Activated naive CD4-positive, alpha-beta T cell treated with Interleukin-2 at 50 U/mL for 16 hours (primary cell): ENCODE results near the gene TMEM266.

Experiments used
- DNase-seq: peaks from one replicate; pipeline ENCODE4 v3.0.0-alpha.2; 2020

The TMEM266 gene

DNA sequence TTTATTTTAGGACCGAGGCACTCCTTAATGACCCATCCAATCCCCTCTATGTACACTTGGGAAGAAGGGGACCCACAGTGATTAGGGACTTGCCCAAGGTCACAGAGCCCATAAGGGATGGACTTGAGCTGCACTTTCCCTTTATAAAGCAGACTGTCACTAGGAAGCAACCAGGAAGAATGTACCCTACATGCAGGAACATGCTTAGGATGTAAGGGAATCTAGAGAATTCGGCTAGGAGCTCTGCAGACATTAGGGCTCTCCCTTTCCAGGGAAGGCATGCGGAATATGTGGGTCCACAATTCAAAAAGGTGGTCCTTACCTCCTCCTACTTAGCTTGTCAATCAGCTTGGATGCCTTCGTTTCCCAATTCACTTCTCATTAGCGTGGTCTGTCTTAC lies 78.7 kb downstream of the TMEM266 start:
- no peak for DNase-seq

DNA sequence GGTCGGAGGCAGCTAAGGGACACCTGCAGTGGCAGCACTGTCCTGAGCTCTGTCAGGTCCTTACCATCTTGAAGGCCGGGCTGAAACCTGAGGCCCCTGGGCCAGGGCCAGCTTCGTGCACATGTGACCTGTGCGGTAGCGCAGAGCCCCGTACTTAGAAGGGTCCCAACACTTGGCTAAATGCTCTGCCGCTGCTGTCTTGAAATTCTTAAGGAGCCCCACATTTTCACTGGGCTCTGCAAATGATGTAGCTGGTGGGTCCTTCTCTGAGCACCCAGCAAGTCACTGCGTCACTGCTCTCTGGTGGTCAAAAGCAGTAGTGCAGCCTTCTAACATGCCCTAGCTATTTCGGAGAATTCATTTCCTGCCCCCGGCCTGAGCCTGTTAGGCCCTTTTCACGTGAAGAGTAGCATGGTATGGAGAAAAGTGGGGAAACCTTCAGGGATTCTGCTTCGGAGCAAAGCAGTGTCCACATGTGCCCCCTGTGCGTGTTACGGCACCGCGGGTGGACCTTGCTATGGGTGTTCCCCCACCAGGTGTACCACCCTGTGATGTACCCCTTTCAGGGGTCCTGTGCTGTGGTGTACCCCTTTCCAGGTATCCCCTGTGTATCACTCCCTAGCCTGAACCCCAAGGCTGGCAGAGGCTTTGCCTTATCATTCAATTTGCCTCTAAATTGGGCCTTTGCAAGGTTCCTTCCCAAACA lies 79.7 kb downstream of the TMEM266 start:
- peak; percentile 72 for DNase-seq

DNA sequence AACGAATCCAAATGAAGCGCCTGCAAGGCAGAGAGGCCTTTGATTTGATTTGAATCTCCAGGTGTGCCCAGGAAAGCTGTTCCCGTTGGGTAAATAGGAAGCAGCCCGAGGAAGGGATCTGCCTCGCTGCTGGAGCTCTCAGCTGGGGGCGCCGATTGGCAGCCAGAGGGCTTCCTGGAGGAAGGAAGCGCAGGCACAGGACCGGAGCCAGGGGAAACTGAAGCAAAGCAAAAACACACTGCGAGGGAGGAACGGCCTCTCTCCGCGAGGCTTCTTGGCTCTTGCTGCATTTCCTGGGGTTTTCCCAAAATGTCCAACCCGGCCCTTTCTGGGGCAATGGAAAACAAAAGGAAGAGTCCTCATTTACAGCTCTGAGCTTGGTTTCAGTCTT lies 80.3 kb downstream of the TMEM266 start:
- DNase-seq, result no peak

DNA sequence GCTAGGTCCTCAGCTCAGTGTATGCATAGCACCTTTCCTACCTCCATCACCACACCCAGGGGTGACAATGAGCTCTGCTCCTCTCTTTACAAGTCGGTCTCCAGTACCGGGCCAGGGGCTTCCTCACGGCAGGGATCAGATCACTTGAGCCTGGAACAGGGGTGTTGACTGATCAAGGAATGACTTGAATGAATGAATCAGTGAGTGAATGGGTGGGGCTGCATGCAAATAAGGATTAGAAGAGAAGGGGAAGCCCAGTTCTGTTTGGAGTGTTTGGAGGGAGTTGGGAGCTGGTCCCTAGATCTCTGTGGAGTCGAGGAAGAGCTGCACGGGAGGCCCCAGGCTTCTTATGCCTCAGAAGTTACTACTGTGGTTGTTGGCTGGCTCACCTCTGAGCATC lies 87.0 kb downstream of the TMEM266 start:
- no peak for DNase-seq

DNA sequence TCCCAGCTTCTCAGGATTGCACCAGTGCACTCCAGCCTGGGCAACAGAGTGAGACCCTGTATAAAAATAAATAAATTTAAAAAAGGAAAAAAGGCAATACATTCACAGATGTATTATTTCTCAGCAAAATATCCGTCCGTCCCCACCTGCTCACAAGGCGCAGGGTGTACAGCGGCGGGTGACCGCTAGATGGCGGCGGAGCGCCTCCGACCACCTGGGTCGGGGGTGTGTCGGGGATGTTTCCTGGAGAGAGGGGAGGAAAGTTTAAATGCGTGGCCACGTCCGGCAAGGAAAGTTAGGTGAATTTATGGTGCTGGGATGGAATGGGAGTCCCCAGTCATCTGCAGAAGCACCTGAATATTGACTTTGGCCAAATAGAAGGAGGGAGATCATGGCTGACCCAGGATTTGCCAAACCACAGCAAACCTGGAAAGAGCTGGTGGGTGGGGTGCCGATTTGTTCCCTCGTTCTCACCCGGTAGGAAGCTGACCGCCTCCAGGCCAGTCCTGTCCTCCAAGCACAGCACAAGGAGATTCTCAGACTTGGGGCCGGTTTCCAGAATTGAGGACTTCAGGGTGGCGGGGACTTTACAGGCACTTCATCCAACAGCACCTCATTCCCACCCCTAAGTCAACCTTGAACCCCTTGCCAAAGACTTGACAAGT lies 88.3 kb downstream of the TMEM266 start:
- peak; percentile 72 for DNase-seq

DNA sequence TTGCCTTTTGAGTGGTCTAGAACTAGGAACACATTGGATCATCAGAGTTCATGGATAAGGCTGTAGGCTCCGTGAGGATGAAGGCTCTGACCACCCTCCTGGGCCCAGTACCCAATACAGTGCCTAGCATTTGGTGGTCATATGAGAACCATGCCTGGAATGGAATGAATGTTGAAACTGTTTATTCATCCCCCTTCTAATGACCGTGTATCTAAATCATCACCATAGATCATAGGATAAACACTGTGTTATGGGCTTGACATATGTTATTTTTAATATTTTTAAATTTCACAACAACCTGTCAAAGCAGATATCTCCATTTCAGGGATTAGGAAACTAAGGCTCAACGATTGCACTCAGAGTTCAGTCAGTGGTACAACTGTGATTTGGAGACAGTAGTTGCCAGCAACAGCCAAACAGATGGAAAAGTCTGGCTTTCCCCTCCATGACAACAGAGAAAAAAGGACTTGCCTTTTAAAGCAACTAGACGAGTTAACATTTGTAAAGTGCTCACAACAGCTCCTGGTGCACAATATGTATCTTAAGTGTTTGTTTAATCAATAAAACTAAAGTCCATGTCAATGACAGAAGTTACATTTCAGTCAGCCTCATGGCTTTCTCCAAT lies 89.6 kb downstream of the TMEM266 start:
- DNase-seq, result no peak

DNA sequence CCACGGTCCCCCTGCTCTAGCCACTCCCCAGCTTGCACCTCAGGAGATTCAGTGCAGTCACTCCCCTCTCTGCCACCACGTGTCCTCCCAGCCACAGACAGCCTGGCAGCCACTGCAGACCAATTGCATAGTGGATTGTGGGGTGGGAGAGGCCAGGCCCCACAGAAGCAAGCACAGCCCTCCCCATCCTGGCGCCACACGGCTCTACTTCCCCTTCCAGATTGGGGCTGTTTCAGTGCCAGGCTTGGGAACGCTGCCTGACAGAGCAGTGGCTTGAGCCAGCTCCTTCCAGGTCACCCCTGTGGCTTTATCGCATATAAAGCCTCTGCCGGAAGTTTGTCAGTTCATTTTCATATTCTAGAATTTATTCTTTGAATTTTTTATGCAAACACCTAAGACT lies 90.7 kb downstream of the TMEM266 start:
- DNase-seq, result no peak

DNA sequence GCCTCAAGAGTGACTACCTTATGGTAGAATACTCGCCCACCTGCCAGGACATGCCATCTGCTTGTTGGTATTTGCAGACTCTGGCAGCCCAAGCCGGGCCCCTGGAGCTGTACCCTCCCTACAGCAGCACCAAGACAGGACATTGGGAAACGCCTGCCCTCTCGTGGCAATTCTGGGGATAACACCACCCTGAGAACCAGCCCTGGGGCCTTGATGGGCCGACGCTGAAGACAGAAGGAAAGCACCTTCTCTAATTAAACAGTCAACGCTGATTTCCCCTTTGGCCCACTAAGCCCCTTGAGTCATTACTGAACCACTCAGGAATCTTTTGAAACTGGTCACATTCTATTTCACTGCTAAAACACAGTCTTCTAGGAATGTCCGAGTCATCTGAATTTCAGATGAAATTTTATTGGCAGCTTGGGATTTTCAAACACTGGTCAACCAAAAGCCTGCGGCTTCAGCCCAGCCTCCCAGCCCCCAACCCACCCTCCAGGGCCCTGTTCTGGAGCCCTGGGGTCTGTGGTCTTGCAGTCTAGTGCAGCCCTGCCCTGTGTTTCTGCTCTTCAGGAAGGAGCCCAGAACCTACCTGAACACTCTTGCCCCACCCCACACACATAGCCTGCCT lies 91.3 kb downstream of the TMEM266 start:
- DNase-seq, result peak; percentile 83

DNA sequence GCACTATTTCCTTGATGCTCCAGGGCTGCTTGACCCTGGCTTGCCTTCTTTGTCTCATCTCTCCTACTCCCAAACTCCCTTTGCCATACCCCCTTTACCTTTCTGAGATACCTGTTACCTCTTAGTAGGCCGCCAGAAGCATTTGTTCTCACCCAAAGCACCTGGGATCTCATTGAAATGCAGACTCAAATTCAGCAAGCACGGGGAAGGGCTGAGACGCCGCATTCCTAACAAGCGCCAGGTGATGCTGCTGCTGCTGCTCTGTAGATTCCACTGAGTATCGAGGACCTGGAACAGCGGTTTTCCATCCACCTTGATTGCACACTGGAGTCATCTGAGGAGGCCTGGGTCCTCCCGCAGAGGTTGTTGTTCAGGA lies 91.8 kb downstream of the TMEM266 start:
- DNase-seq, result no peak

DNA sequence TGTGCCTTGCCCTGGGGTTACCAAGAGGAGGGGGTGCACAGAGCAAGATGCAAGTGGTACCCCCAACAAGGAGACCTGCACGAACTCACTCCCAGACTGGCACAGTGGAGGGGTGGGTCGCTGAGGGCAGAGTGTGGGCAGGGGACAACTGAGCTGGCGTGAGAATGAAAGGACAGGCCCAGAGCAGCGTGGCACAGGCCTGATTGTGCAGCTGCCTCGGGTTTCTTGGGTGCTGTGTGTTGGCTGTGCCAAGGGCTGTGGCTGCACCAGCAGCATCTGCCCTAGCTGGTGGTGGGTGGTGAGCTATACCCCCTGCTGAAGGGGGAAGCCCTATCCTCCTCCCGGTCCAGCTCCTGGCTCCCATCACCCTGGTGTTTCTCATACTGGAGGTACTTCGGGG lies 92.4 kb downstream of the TMEM266 start:
- DNase-seq, result no peak

DNA sequence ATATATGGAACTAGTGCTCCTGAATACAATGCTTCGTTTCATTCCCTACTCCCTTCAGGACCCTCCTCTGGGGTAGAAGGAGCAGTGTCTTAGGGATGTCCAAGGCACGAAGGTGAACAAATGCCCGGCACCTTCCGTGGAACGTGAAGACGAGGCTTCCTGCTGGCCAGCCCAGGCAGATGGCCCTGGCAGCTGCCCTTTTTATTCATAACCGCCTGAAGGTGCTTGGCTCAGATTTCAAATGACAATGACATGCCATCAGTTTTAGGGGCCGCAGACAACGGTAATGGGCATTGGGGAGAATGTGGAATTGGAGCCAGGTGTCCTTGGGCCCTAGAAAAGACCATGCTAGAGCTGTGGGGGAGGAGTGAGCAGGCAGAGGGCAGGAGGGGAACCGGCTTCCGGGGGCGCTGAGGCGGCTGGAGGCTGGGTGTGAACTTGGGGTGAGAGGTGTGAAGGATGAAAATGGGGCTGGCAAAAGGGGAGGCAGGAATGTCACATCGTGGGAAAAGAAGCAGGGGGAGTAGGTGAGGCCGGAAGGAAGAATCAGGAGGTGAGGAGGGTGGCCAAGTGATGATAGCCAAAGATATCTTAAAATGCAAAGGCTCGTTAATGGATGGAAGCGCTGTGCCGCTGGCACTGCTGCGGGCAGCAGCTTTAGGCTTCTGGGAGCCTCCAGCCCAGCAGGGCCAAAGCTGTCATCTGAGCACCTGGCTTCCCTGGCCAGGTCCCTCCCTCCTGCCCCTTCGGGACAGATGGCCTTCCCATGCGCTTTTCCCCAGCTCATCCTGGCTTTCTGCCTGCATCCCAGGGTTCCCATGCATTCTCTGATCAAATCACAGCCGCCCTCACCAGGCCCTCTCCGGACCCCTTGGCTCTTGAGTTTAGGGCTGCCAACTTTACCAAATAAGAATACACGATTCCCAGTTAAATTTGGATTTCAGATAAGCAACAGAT lies 93.7 kb downstream of the TMEM266 start:
- no peak for DNase-seq

DNA sequence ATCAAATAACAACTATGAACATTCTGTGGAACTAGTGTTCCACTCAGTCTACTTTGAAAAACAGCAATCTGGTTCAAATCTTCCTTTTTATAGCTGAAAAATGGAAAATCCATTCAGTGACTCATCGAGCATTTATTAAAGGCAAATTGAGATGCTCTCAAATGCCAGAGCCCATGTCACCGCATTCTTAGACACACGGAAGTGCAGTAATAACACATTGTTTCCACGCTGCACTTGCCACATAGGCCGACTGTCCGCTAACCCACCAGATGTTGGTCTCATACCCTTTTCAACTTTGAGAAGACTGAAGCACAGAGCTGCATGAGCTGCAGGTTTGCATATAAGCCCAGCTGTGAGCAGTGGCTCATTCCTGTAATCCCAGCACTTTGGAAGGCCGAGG lies 95.9 kb downstream of the TMEM266 start:
- DNase-seq, result no peak

DNA sequence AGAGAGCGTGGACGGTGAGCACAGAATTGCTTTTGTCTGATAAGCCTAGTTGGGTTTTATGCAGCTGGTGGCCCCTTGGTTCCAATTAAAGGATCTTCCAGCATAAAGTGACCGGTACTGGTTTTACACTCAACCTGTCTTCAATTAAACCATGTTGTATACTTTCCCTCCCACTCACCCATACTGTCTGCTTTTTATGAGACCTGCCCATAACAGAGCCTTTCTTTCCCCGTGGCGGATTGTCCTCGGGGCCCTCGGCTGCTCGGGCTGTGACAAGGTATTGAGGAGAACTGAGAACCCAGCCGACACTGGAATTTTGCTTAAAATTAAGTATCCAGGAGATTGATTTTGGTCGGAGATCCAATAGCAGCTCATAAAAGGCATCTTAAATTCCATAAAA lies 98.4 kb downstream of the TMEM266 start:
- DNase-seq, result no peak

DNA sequence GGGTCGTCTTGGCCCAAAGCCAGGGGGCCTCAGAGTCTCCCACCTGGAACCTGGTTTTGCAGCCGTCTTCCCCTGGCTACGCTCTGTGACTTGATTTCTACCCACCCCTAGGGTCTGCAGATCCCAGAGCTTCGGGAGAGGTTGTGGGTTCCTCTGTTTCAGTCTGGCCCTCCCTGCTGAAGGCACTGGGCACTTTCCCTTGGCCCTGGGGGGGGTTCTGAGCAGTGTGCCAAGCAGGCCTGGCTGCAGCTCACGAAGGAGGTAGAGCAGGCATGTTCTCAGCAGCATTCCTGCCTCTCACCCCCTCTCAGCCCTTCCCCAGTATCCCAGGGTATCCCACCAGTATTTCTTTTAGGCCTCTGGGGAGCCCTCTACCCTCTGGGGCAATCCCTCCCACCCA lies 99.0 kb downstream of the TMEM266 start:
- no peak for DNase-seq

DNA sequence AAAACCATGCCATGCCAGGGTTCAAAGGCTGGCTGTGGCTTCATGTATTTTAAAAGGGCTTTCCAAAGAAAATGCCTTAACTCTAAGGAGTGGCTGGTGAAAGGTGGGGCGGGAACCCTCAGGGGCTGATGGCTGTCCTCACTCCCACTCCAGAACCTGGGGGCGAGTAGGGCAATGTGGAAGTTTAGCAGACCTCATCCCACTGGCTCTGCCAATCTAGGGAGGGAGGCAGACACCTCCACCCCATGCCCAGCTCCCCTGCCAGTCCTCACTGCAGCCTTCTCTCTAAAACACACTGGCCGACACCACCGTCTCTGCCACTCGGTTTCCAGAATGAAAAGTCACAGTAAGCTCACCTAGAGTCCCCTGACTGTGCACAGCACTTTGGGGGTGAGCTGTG lies 99.5 kb downstream of the TMEM266 start:
- DNase-seq, result no peak

DNA sequence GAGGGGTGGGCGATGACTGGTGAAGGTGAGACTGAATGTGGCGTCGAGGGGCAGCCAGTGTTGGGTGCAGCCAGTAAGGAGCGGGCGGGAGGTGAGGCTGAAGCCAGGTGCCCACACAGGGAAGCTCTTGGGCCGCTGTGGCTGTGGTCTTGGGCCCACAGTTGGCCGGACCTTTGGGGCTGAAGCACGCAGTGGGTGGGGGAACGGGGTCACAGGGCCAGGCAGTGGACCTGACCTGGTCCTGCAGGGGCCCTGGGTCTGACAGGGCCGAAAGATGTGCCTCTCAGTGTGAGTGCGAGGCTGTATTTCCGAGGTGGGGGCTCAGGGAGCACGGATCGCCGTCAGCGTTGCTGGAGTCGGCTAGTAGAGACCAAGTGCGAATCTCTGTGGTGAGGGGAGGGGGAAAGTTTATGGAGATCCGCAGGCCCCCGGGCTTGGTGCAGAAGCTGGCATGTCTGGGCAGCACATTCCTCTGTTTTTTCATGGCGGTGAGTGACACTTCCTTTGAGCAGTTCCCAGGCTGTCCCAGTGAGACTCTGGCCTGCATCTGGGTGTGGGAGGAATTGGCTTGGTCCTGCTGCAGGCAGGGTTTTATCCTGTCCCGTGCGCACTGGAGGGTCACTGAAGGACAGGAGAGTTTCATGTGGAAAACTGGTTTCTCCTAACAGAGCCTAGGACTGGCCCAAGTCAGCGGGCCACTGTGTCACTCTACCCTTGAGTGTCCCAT lies 100.8 kb downstream of the TMEM266 start:
- DNase-seq, result no peak

DNA sequence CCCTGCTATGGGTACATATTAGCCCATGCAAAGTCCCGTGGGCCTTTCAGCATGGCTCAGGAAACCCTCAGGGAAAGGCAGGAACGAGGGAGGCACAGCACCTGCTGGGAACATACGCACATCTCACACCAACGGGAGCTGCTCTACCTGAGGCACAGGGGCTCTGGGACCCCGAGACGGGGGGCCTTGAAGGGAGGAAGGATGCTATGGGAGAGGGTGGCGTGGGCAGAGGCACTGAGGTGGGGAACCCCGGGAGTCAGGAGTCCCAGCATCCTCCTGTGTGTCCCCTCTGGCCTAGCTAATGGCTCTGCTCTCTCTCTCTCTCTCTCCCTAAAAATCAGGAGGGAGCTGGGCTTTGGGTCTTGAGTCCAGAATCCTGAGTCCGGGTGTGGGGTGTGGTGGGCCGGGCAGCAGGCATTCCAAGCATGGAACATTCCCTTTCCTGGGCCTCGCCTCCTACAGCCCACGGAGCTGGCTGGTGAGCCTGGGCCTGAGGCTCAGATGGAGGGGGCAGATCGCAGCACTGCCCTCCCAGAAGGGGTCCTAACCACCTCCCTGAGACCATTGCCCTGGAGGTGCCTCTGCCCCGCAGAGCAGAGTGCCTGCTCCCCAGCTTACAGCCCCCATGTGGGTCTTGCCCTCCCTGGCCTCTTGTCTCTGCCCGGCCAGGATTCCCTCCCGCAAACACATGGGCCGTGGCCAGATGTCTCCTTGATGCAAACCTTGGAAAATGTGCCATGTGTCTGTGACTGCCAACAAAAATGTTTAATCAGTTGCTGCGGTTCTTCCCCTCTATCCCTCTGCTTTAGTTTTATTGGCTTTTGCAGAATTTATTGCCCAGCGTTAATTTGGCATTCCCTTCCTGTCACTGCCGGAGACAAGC lies 101.6 kb downstream of the TMEM266 start:
- no peak for DNase-seq

DNA sequence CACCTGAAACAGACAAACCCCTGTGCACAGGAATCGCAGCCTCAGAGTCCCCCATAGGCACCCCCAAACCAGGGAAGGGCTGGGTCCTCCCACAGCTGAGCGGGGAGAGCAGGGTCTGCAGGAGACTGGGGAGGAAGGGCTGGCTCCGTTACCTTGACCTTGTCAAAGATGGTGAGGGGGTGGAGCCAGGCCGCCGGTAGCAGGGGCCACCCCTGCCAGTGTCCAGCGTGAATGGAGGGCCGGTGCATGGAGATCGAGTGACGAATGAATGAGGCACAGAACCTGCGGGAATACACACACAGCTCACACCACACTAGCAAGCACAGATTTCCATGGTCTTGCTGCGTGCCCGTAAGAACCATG lies 102.2 kb downstream of the TMEM266 start:
- no peak for DNase-seq

DNA sequence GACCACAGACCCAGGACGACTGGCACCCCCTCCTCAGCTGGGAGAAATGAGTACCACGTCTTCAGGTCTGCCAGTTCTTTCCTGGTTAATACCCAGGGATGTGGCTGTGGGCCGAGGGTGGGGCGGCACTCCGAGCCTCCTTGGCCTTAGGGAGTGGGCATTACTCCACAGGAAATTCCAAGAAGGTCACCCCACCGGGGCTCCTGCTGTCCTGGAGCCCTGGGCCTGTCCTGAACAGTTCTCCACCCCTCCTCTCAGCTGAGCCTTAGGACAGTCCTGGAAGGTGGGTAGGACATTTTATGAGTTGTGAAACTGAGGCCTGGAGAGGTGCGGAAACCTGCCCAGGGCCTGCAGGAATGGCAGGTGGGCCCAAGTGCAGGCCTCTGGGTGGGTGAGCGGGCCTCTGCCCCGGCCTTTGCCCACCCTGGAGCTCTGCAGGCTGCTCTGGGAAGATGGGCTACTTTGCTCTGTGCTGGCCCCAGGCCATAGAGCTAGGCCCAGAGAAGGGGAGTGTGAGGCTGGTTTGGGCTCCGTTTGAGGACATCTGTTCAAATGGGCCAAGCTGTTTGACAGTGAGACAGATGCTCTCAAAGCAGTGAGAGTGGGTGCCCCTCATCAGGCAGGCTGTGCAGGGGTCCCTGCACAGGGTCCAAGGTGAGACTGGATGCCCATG lies 103.1 kb downstream of the TMEM266 start:
- no peak for DNase-seq

DNA sequence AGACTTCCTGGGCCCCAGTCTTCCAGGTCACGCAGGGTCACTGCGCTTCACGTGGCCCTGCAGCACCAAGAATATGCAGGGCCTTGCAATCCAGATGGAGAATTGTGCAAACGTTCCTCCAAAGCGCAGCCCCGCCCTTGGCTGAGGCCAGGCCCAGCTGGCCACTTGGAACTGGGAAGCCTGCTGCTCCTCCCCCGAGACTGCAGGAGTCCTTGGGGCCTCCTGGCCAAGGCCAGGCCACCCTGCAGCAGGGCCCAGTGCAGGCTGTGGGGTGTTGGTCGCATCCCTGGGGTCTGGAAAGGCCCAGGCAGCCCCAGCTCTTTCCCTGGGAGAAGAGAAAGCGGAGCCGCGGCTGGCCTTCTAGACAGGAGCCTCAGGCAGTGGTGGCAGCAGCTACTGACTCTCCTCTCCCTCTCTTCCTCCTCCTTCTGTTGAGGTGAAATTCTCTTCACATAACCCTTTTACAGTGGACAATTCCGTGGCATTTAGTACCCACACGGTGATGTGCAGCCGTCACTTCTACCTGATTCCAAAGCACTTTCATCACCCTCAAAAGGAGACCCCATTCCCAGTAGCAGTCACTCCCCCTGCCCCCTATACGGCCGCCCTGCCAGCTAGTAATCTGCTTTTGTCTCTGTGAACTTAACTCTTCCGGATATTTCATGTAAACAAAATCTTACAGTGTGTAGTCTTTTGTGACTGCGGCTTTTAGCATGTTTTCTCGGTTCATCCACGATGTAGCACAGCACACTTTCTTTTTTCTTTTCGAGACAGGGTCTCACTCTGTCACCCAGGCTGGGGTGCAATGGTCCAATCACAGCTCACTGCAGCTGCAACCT lies 103.9 kb downstream of the TMEM266 start:
- no peak for DNase-seq
